Measurements from ENCODE around the gene EML2.

- TF ChIP-seq, protein P1, sequence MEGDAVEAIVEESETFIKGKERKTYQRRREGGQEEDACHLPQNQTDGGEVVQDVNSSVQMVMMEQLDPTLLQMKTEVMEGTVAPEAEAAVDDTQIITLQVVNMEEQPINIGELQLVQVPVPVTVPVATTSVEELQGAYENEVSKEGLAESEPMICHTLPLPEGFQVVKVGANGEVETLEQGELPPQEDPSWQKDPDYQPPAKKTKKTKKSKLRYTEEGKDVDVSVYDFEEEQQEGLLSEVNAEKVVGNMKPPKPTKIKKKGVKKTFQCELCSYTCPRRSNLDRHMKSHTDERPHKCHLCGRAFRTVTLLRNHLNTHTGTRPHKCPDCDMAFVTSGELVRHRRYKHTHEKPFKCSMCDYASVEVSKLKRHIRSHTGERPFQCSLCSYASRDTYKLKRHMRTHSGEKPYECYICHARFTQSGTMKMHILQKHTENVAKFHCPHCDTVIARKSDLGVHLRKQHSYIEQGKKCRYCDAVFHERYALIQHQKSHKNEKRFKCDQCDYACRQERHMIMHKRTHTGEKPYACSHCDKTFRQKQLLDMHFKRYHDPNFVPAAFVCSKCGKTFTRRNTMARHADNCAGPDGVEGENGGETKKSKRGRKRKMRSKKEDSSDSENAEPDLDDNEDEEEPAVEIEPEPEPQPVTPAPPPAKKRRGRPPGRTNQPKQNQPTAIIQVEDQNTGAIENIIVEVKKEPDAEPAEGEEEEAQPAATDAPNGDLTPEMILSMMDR (IDR thresholded peaks at IDR 0.05) = no peak
- no peak for TF ChIP-seq ZFX (IDR thresholded peaks at IDR 0.05; ENCODE audit: borderline replicate concordance)
These were observed 18.4 kb upstream of the EML2 start for GRCh38 chr19:45657520-45658167.

Measured in 22Rv1 (cell line).